NT2/D1 (cell line): ENCODE data around the gene LCORL.

Source experiments
- SUZ12 ChIP-seq: IDR thresholded peaks from 2 replicates; pipeline ENCODE4 v1.6.1; 2011; ENCODE audit not compliant: insufficient read length, insufficient read depth; ENCODE audit errors: extremely low read depth
- YY1 ChIP-seq: IDR thresholded peaks from 2 replicates; pipeline ENCODE4 v1.6.1; 2011; ENCODE audit not compliant: insufficient read length, insufficient read depth
- ZNF274 ChIP-seq: IDR thresholded peaks from 2 replicates; pipeline ENCODE4 v1.6.1; 2011; ENCODE audit warnings: mild to moderate bottlenecking, low read depth, low read length

DNA sequence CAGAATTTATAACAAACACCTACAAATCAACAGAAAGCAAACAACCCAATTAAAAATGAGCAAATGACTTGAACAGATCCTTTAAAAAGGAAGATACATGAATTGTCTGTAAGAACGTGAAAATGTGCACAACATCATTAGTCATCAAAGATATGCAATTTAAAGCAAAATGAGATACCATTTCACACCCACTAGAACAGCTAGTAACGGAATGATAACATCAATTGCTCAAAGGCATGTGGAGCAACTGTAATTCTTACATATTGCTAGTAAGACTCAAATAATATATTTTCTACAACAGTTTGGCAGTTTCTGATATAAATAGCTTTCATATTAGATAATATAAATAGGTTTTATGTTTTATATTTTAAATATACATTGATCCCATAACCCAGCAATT, 82.5 kb downstream of the LCORL start:
- no peak for TF ChIP-seq YY1
- TF ChIP-seq ZNF274: no peak
- no peak for TF ChIP-seq SUZ12
